Measurements from ENCODE around the gene SLC12A7. TPM values are rescaled to one million over a fixed set of nuclear protein-coding genes. Genes with fewer than 3 reads are reported as not detected.
"Not testable (repeated sequence)": the region's sequence is repeated elsewhere in the genome, so short reads cannot be mapped to it uniquely, and the experiment has no call there.

The SLC12A7 gene
- total RNA-seq, 2 experiments from 2014 or later: 31.5 to 37.5 TPM

DNA sequence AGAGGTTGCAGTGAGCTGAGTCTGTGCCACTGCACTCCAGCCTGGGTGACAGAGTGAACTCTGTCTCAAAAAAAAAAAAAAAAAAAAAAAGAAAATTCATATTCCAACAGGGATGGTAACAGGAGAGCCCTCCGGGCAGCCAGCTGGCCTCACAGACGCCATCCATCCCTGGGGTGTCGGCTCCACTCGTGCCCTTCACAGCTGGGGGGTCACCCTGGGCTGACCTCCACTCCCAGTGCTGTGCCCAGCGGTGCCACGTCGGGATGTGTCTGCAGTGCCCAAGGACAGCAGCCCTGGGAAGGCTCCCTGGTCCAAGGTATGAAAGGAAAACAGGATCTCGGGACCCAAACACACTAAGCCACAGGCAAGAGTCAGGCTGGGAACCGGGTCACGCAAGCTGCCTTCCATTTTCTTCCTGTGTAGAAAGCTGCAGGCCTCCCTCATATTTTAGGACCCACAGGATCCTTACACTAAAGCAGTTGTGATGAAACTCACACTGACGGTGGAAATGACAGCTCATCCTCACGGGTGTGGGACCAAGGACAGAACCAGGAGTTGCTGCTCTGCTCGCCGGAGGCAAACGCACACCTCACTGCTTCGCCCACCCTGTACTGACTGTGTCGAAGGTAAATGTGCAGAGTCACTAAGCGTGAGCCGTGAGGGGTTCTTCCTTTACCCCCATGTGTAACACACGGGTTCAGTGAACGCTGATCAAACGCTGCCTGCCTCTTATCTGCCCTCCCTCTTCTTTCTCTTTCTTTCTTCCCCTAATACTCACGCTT is 5.3 kb downstream of the SLC12A7 start:
- DNase-seq: peak; percentile 48
- H3K36me3 Mint-ChIP-seq: peaks cover 5% of the 10 kb centered on the region
- peak overlapping the region; percentile 85 for H3K4me3 Mint-ChIP-seq
- POLR2A ChIA-PET: interaction anchor here (0.6 to 1.9 kb wide), 6 partner anchors 10 to 495 kb away, joined by 3 to 5 read pairs (median 4); no protein-coding TSS in a partner anchor
- H3K4me1 Mint-ChIP-seq: peaks cover 48% of the 10 kb centered on the region
- no peaks in the 10 kb centered on the region for H3K27me3 Mint-ChIP-seq
- no peak for ATAC-seq (ENCODE audit: low read depth)
- peak overlapping the region; percentile 88 for H3K27ac Mint-ChIP-seq
- H3K9me3 Mint-ChIP-seq: no peaks in the 10 kb centered on the region

DNA sequence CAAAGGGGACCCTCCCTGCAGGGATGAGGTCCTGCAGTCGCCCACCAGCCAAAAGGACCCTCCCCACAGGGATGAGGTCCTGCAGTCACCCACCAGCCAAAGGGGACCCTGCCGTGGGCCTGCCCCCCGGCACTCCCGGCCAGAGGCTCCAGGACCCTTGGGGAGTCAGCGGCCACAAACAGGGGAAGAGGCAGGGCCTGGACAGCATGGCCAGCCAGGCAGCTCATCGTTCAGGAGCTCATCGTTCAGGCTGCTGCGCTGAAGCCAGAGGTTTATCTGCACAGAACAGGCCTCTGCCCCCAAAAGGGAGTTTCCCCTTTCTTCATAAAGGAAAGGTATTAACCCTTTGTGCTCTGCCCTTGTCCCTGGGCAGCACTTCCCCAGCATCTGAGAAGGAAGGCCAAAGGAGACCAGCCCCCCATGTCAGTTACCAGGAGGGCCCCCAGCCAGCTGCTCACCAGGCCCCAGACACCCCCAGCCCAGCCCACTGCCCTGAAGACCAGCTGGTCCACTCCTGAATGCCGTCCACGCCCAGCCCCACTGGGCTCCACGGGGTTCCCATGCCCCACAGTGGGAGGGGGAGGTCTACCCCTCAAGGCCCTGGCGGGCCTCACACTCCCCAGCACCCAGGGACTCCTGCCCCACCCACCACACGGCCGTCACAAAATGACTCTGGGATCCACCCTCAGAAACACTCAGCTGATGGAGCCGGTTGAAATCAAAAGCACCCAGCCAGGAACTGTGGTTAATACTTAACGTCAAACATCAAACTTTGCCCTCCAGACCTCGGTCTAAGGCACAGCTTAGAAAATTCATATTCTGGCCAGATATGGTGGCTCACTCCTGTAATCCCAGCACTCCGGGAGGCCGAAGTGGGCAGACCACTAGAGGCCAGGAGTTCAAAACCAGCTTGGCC is 6.3 kb downstream of the SLC12A7 start:
- POLR2A ChIA-PET: interaction anchor here (0.6 to 1.9 kb wide), 7 partner anchors 11 to 494 kb away, joined by 3 to 5 read pairs (median 4); no protein-coding TSS in a partner anchor

DNA sequence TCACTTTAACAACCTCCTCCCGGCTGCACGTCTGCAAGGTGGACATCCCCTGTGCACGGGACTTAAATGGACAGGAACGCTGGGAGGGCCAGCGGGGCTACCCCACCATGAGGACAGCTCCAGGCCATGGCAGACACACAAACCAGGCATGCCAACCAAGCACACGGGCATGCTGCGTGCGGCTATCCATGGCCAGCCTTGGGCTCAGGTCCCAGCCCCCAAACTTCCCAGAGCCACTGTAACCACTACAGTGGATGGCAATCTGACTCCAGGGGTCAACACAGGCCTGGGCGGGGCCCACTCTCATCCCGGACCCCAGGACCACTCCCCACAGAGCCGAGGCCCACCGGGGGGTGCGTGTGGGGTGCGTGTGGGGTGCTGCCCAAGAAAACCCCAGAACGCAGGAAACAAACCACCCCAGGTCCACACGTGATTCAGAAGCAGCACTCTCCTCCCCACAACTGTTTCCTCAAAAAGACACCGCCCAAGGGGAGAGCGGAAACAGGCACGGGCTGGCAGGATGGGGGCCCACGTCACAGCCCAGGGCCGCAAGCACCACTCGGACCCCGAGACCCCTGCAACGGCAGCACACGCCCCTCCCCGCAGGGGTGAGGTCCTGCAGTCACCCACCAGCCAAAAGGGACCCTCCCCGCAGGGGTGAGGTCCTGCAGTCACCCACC is 7.4 kb downstream of the SLC12A7 start:
- H3K4me3 Mint-ChIP-seq: peak overlapping the region; percentile 85
- H3K9me3 Mint-ChIP-seq: no peaks in the 10 kb centered on the region
- H3K27ac Mint-ChIP-seq: peak overlapping the region; percentile 88
- DNase-seq (peak; percentile 51), ATAC-seq (ENCODE audit: low read depth) (peak; percentile 32)
- POLR2A ChIA-PET: interaction anchor here (1.4 kb wide), 1 partner anchor 212 kb away, joined by 3 read pairs; the partner anchor contains the start of genes BRD9 and TRIP13
- no peaks in the 10 kb centered on the region for H3K27me3 Mint-ChIP-seq
- H3K4me1 Mint-ChIP-seq: peaks cover 45% of the 10 kb centered on the region
- peaks cover 5% of the 10 kb centered on the region for H3K36me3 Mint-ChIP-seq

More for the DNA sequence above, 6.3 kb downstream of the SLC12A7 start:
- Mint-ChIP-seq H3K9me3 (no peaks in the 10 kb centered on the region), H3K27me3 (no peaks in the 10 kb centered on the region), H3K4me1 (peaks cover 48% of the 10 kb centered on the region), H3K4me3 (peak overlapping the region; percentile 85), H3K36me3 (peaks cover 5% of the 10 kb centered on the region), H3K27ac (peak overlapping the region; percentile 88)
- DNase-seq (peak; percentile 64), ATAC-seq (ENCODE audit: low read depth) (peak; percentile 65)

DNA sequence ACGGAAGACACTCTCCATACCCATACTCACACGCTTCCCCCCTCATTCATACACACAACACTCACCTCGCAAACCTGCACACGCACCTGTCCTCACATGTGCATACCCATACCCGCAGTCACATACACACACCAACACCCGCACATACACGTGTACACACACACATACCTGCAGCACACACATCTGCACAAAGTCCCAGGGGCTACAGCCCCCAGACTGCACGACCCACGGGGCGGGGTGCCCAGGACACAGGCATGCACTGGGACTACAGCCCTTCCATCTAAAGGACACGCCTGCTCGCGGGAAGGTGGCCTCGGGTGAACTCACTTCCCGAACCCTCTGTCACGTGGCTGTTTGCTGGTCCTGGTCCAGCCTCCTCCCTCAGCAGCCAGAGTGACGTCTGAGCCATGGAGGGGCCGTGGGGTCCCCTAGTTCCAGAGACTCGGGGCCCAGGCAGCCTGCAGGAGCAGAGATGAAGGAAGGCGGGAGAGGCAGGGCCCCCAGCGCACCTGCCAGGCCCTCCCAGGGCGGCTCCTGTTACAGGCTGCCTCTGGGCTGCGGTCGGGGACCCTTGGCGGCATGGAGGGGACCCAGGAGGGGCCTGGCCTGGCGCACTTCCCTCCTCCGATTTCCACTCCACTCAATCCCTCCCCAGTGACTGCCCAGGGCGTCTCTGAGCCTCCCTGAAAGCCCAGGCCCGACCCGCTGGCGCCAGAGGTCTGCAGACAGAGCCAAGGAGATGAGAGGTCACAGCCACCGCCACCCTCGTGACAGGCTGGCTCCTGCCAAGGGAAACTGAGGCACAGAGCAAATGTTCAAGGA is 8.1 kb downstream of the SLC12A7 start:
- H3K4me3 Mint-ChIP-seq: peak overlapping the region; percentile 85
- ATAC-seq (ENCODE audit: low read depth) (no peak), DNase-seq (no peak)
- H3K27me3 Mint-ChIP-seq: no peaks in the 10 kb centered on the region
- POLR2A ChIA-PET: interaction anchor here (1.4 kb wide), 1 partner anchor 211 kb away, joined by 3 read pairs; the partner anchor contains the start of genes BRD9 and TRIP13
- peaks cover 5% of the 10 kb centered on the region for H3K36me3 Mint-ChIP-seq
- H3K9me3 Mint-ChIP-seq: no peaks in the 10 kb centered on the region
- peak overlapping the region; percentile 63 for H3K27ac Mint-ChIP-seq
- H3K4me1 Mint-ChIP-seq: peaks cover 43% of the 10 kb centered on the region

DNA sequence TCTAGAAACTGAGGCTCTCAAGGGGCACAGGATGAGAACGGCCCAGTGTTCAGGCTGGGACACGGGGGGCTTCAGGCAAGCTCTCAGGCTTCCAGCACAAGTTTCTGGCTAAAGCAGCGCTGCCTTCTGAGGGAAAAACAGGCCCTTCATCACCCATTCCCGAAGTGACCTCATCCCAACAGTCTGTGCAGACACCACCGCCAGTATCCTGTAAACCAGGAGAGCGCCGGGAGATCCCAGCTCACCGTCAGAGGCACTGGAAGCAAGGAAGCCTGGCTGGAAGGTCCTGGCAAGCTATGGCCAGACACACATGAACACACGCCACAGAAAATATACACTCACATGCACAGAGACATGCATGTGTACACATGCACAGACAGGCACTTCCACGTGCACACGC is 8.8 kb downstream of the SLC12A7 start:
- POLR2A ChIA-PET: interaction anchor here (1.4 kb wide), 1 partner anchor 211 kb away, joined by 3 read pairs; the partner anchor contains the start of genes BRD9 and TRIP13
- Mint-ChIP-seq H3K27me3 (no peaks in the 10 kb centered on the region), H3K4me3 (peak overlapping the region; percentile 30), H3K27ac (peak overlapping the region; percentile 63), H3K4me1 (peaks cover 40% of the 10 kb centered on the region), H3K36me3 (peaks cover 5% of the 10 kb centered on the region), H3K9me3 (no peaks in the 10 kb centered on the region)
- no peak for DNase-seq
- no peak for ATAC-seq (ENCODE audit: low read depth)

DNA sequence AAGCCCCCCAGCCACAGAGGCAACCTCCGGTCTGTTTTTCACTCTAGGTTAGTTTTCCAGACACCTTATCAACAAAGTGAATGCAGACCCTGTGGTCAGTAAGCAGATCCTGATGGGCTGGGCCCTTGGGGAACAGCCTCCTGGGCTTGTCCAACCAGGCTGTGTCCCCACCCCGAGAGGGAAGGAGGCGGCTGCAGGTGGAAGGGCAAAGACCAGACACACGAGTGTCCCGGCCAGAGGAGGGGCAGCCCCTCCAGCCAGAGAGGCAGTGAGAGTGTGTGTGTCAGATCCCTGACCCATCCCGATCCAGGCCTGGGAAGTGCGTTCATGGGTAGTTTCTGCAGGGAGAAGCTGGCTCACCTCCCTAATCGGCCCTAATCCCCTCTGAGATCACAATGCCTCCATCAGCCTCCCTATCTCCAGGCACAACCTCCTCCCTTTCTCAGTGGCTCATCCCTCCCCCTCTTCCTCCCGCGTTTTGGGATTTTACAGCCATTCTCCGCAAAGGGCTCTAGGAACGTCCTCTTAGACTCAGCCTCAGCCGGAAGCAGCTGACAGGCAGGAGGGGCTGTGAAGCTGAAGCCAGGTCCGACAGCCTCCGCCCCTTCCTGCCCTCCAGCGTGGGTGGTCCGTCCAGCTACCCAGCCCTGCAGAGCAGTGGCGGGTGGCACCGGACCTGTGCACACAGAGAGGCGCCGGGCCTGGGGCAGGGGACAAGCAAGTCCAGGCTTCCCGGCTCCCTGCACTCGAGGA is 9.7 kb downstream of the SLC12A7 start:
- peaks cover 5% of the 10 kb centered on the region for H3K36me3 Mint-ChIP-seq
- POLR2A ChIA-PET: no interaction called here
- no peaks in the 10 kb centered on the region for H3K9me3 Mint-ChIP-seq
- no peak overlapping the region for H3K27ac Mint-ChIP-seq
- no peaks in the 10 kb centered on the region for H3K27me3 Mint-ChIP-seq
- H3K4me1 Mint-ChIP-seq: peaks cover 34% of the 10 kb centered on the region
- no peak for ATAC-seq (ENCODE audit: low read depth)
- DNase-seq: no peak
- no peak overlapping the region for H3K4me3 Mint-ChIP-seq

DNA sequence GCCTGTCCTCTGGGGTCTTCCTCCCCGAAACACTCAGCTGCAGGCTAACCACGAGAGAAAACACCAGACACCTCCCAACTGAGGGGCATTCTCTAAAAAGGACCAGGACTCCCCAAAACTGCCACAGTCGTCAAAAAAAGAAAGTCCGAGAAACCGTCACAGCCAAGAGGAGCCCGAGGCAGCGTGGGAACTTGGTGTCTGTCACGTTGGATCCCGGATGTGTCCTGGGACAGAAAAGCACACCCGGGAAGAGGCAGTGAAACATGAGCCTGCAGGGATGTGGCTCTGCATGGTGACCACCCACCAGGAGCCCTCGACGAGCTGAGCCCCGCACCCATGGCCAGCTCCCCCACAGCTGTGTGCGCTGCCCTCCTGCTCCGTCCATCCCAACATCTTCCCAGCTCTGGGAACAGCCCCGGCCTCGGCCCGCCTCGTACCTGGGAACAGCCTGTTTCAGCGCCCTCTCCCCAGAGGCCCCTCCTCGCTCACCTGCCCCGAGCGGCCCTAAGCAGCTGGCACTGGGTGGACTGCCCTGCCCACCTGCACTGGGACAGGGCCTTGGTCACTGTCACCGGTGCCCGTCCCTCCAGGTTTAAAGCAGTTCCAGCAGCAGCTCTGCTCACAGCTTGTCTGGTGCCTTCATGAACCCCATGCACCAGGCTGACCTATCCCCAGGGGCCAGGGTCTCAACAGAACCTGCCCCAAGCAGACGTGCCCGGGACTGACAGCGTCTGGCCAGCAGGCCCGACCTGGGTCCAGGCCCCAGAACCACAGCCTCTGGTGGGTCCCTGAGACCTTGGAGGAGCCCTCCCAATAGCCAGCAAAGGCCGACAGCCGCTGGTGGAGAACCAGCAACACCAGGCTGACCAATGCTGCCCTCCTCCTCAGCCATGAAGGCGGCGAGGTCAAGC is 10.9 kb downstream of the SLC12A7 start:
- H3K4me1 Mint-ChIP-seq: peaks cover 25% of the 10 kb centered on the region
- H3K27ac Mint-ChIP-seq: no peak overlapping the region
- H3K4me3 Mint-ChIP-seq: no peak overlapping the region

DNA sequence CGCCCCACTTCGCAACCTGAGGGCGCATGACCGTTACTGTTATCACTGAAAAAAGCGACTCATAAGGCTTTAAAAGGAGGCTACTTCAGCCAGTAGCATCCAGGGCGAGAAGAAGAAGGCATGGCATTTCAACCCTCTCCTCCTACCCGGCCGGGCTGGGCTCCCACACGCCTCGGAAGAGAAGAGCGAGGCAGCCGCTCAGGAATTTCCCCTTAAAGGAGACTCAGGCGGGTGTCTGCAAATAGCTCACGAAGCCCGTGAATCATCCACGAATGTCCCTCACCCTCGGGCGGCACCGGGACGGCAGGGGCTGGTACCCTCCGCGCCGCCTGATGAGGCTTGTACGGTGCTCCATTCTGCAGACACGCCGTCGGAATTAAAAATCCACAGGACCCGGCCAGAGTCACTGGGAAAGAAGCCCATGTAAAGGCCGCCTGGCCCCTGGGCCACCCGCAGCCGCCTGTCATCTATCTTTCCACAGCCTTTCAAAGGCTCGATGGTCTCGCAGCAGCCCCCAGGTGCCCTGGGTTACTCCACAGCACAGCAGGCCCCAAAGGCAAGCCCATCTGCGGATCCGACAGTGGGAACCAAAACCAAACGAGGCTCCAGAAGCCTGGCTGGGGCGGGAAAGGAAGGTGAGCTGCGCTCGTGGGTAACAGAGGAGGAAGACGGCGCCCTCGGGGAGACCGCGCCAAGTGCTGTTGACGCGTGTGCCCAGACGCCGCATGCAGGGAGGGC is 11.8 kb downstream of the SLC12A7 start:
- ATAC-seq (ENCODE audit: low read depth) (no peak), DNase-seq (no peak)
- H3K9me3 Mint-ChIP-seq: no peaks in the 10 kb centered on the region
- peaks cover 5% of the 10 kb centered on the region for H3K36me3 Mint-ChIP-seq
- H3K4me1 Mint-ChIP-seq: peaks cover 19% of the 10 kb centered on the region
- no peak overlapping the region for H3K4me3 Mint-ChIP-seq
- POLR2A ChIA-PET: no interaction called here
- no peaks in the 10 kb centered on the region for H3K27me3 Mint-ChIP-seq
- no peak overlapping the region for H3K27ac Mint-ChIP-seq

More for the DNA sequence above, 10.9 kb downstream of the SLC12A7 start:
- ATAC-seq (ENCODE audit: low read depth): no peak
- POLR2A ChIA-PET: no interaction called here
- Mint-ChIP-seq H3K36me3 (peaks cover 5% of the 10 kb centered on the region), H3K27me3 (no peaks in the 10 kb centered on the region), H3K9me3 (no peaks in the 10 kb centered on the region)
- no peak for DNase-seq

DNA sequence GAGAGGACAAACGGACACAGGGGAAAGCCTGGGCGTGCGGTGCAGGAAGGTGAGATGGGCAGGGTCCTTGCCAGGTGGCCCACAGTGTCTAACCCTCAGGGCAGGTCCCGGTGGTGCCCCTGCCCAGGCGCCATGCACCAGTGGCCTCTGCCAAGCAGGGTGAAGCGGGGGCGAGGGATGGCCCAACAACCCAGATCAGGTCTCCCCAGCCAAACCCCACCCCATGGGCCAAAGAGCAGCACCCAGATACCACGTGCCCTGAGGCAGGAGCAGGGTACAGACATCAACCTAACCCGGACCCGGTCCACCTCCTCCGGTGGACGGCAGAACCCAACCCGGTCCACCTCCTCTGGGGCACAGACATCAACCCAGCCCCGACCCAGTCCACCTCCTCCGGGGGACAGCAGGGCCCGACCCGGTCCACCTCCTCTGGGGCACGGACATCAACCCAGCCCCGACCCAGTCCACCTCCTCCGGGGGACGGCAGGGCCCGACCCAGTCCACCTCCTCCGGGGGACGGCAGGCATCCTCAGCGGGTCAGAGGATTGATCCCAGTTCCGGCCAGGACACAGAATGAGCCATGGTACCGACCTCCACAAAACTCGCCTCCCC is 12.8 kb downstream of the SLC12A7 start:
- Mint-ChIP-seq H3K4me3 (no peak overlapping the region), H3K4me1 (peaks cover 15% of the 10 kb centered on the region)
- no peak for ATAC-seq (ENCODE audit: low read depth)

DNA sequence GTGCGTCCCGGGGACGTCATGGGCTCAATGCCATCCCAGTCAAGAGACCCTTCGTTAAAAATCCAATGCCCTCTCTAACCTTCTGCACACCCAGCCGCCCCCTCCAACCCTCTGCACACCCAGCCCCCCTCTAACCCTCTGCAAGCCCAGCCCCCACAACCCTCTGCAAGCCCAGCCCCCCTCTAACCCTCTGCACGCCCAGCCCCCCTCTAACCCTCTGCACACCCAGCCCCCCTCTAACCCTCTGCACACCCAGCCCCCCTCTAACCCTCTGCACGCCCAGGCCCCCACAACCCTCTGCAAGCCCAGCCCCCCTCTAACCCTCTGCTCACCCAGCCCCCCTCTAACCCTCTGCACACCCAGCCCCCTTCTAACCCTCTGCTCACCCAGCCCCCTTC is 13.9 kb downstream of the SLC12A7 start:
- H3K4me1 Mint-ChIP-seq; H3K4me3 Mint-ChIP-seq; H3K9me3 Mint-ChIP-seq; H3K27ac Mint-ChIP-seq; ATAC-seq (ENCODE audit: low read depth); H3K27me3 Mint-ChIP-seq; POLR2A ChIA-PET; DNase-seq; H3K36me3 Mint-ChIP-seq: not testable (repeated sequence)

More for the DNA sequence above, 12.8 kb downstream of the SLC12A7 start:
- Mint-ChIP-seq H3K27me3 (no peaks in the 10 kb centered on the region), H3K36me3 (peaks cover 5% of the 10 kb centered on the region), H3K9me3 (no peaks in the 10 kb centered on the region), H3K27ac (no peak overlapping the region)
- POLR2A ChIA-PET: no interaction called here
- no peak for DNase-seq
